HG03457 (cell line): ENCODE data around the gene EPHB6.
A peak's percentile ranks its signal among the peaks of the same experiment; 100 is the strongest.

ENCODE experiments used
- ATAC-seq: cut with Tn5 transposase; IDR thresholded peaks from one replicate; pipeline ENCODE4 v1.9.1; 2021; ENCODE audit warnings: moderate number of reproducible peaks; ENCODE audit not compliant: unreplicated experiment

EPHB6 gene

GRCh38 chr7:142854372-142855113, at the start of gene EPHB6:
EPHB6 (plus strand) TSS chr7:142855076; CDS start chr7:142863228, 8,152 bp downstream.
- ATAC-seq = peak; percentile 42

DNA sequence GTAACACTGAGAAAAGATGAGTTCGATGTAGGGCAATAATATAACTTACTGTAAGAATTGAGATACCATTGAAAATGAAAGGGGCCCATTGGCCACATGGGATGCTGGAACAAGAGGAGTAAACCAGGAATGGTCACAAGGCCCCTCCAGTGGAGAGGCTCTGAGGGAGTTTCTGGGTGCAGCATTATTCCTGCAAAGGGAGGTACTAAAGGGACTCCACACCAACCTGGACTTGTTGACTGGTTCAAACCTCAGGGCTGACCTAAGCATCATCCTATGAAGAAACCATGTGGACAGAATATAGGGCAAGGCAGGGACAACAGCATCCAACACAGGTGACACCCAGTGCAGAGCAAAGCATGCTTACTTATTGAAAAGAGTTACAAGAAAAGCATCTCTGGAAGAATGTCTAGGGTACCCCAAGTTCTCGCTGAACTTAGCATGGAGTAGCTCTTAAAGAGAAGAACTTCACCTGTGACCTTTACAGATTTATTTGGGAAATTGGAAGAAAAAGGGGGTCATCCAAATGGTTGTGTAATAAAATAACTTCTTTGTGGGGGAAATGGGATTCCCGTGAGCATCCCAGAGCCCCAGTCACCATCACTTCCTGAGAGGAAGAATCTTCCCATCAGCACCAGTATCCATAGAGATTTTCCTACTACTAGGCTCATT, 49.4 kb upstream of the EPHB6 start:
- no peak for ATAC-seq

- no peak for ATAC-seq
Observed at GRCh38 chr7:142806022-142806356, 48.9 kb upstream of the EPHB6 start.

- no peak for ATAC-seq
Observed at GRCh38 chr7:142806957-142807356, 47.9 kb upstream of the EPHB6 start.

GRCh38 chr7:142807855-142808460, 46.9 kb upstream of the EPHB6 start:
- ATAC-seq = no peak

DNA sequence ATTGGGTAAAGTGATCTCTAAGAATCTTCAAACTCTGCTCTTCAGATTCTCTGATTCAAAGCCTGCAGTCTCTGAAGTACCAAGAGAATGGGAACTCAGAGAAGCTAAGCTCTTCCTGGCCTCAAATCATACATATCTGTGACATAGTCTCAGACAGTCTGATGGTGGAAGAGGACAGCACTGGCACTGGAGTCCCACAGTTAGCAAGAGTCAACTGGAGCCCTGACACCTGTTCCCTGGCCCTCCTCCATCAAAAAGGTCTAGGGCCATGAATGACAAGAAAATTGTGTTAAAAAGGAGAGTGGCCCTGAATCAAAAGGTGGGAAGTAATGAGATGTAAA, 46.4 kb upstream of the EPHB6 start:
- peak; percentile 21 for ATAC-seq

GRCh38 chr7:142808802-142809583, 45.9 kb upstream of the EPHB6 start:
- ATAC-seq = peak; percentile 87

- no peak for ATAC-seq
Observed at GRCh38 chr7:142809671-142810070, 45.2 kb upstream of the EPHB6 start.

DNA sequence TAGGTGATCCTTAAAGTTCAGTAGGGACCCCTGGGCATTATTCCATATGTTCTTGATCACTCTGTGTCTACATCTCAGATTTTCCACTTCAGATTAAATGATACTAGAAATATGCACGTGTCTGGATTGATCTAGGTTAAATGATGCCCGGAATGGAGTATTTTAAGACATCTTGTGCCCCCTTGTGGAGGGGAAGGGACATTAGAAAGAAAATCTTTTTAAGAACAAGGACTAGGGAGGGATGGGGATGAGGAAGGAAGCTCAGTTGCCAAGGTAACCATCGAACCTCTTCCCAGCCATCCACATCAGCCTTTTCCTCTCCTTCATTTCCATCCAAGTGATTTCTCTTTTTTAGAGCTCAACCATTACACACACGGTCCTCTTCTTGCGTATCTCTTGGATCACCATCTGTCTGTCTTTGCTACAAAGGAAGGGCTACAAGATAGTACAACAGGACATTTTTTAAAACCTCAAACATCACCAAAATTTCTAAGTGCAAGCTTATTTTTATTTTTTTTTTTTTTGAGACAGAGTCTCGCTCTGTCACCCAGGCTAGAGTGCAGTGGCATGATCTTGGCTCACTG, 43.6 kb upstream of the EPHB6 start:
- ATAC-seq = no peak

DNA sequence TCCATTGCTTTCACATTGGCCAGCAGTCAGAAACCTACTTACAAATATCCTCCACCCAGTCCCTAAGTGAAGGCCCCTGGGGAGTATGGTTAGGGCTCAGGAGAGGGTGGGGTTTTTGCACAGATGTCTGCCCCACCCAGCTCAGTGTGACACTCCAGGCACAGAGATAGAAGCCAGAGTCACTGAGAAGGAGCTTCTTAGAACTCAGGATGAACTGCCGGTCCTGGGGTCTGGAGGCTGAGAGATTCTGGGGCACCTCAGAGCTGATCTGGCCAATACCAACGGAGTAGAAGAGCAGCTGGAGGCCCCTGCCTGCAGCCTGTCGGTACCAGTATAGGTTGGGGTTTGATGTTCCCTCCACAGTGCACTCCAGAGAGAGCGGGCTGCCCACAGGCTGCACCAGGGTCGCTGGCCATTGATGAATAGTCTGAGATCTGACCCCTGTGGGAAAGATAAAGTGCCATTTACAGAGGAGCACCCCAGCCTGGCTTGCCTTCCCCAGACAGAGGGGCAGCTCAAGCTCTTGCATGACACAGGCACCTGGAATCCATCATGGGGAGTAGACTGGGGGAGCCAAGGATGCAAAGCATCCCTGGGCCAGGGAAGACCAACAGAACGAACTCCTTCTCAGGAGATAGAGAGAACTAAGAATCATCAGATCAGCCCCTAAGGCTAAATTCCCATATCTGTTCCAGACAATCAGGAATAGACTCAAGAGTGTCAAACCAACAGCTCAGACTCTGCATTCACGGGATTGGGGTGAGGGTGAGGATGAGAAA, 42.2 kb upstream of the EPHB6 start:
- ATAC-seq = no peak

DNA sequence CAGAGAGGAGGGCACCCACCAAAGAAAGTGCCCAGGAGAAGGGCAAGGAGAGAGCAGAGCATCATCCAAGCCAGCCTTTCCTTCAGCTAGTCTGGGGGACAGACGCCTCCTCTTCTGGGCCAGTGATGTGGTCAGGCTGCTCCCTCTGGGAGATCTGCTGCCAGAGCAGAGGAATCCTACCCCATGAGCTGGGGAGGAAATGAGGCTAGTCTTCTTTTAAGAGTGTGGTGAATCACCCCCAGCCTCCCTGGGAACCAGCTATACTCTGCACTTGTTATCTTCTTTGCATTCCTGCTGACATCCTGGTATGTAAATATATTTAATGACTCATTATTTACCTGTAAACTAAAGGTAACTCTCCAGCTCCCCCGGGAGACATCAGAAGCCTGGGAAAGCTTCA, 41.6 kb upstream of the EPHB6 start:
- ATAC-seq = no peak

GRCh38 chr7:142813699-142814098, 41.2 kb upstream of the EPHB6 start:
- no peak for ATAC-seq

- ATAC-seq = no peak
Observed at GRCh38 chr7:142814451-142814850, 40.4 kb upstream of the EPHB6 start.

GRCh38 chr7:142815134-142815533, 39.7 kb upstream of the EPHB6 start:
- ATAC-seq = no peak

DNA sequence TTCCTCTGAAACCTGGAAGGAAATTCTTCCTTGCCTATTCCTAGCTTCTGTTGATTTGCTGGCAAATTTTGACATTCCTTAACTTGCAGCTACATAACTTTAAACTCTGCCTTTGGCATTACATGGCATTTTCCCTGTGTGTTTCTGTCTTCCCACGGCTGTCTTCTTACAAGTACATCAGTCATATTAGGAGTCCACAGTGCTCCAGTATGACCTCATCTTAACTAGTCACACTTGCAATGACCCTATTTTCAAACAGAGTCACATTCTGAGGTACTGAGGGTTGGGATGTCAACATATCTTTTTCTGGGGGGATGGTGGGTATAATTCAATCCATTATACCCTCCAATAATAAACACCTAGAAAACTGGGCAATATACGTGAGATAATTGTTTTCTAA, 37.4 kb upstream of the EPHB6 start:
- ATAC-seq = no peak

DNA sequence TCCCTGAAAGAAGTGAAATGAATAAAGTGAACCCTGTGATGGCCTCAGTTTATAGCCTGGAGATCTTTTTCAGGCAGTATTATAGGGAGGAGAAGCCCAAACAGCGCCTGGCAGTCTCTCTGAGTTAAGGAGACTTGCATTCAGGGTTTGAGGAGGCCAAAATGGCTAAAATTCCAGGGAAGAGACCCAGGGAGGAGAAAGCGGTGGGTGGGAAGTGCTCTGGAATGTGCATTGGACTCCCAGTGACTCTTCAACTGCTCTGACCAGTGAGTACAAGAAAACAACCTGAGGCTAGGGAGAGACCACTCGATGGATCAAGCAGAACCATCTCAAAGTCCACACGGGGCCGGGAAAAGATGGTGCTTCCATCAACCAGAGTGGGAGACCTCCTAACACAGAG, 35.3 kb upstream of the EPHB6 start:
- ATAC-seq = no peak

DNA sequence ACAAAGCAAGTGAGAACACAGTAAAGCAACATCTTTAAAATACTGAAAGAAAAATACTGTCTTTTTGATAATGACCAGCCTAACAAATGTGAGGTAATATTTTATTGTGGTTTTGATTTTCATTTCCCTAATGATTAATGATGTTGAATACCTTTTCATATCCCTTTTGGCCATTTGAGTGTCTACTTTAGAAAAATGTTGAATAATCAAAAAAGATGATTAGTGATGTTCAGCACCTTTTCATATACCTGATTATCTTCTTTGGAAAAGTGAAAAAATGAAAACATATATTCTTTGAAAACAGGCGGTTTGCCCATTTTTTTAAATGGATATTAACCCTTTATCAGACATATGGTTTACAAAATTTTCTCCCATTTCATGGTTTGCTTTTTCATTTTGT, 32.2 kb upstream of the EPHB6 start:
- ATAC-seq = no peak

DNA sequence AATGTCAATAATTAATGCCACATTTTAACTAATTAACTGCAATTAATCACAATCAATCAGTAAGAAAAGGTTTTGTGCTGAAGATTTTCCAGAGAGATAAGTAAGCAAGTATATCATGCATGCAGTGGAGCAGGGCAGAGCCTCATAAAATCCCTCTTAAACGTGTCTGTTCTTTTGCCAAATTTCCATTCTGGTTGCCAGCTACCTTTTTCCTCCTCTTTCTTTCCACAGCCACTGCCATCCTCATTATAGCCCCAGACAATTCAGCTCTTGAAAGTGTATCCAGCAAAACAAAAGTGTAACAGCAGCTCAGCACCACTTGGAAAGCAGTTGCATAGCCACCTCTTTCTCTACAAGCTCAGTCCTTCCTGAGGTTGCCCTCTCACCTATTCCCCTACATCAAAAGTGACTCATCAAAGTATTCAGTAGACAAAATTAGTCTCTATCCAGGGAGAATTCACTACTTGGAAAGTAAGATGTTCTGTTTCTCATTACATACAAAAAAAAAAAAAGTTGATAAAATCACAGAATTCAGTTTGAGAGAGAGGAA, 26.9 kb upstream of the EPHB6 start:
- ATAC-seq = no peak

GRCh38 chr7:142832417-142832816, 22.5 kb upstream of the EPHB6 start:
- no peak for ATAC-seq
